Activated naive CD8-positive, alpha-beta T cell treated with anti-CD3 and anti-CD28 coated beads, Interleukin-2, amount 10 ng/mL, durations not matched to agents 7 days and 5 days (primary cell): ENCODE data around the gene ZNF511. TPM values are rescaled to one million over a fixed set of nuclear protein-coding genes. Genes with fewer than 3 reads are reported as not detected.

Experiments
- ATAC-seq: fragments of 150-1000 bp; cut with Tn5 transposase; one replicate; pipeline ENCODE4 v1.10.0; 2021; ENCODE audit warnings: low read depth, moderate library complexity
- POLR2A ChIA-PET: fragments of 350-600 bp; sonication (Branson Sonifier 250); formaldehyde crosslinking; loops from one replicate; lab custom pipeline; 2021; ENCODE audit warnings: antibody characterized with exemption; lab: Charles Lee
- DNase-seq: peaks from one replicate; pipeline ENCODE4 v3.0.0; 2021
- H3K27ac Mint-ChIP-seq: one replicate; pipeline ENCODE4 v1.8.0; 2022; ENCODE audit warnings: mild to moderate bottlenecking, mixed read lengths
- H3K27me3 Mint-ChIP-seq: one replicate; pipeline ENCODE4 v1.8.0; 2022; ENCODE audit warnings: mild to moderate bottlenecking, moderate library complexity, mixed read lengths
- H3K36me3 Mint-ChIP-seq: one replicate; pipeline ENCODE4 v1.8.0; 2021; ENCODE audit warnings: mild to moderate bottlenecking, mixed read lengths
- H3K4me1 Mint-ChIP-seq: one replicate; pipeline ENCODE4 v1.8.0; 2021; ENCODE audit warnings: mixed read lengths
- H3K4me3 Mint-ChIP-seq: one replicate; pipeline ENCODE4 v1.8.0; 2022; ENCODE audit warnings: mild to moderate bottlenecking, moderate library complexity, mixed read lengths
- H3K9me3 Mint-ChIP-seq: one replicate; pipeline ENCODE4 v1.8.0; 2021; ENCODE audit warnings: mixed read lengths
- total RNA-seq, 2 experiments: library from RNA; stranded (reverse); gene quantifications; one replicate each; pipeline ENCODE4 v1.2.3, GENCODE V29; 2021

Gene ZNF511
- total RNA-seq, 2 experiments from 2014 or later, result 44.5 to 47.4 TPM

DNA sequence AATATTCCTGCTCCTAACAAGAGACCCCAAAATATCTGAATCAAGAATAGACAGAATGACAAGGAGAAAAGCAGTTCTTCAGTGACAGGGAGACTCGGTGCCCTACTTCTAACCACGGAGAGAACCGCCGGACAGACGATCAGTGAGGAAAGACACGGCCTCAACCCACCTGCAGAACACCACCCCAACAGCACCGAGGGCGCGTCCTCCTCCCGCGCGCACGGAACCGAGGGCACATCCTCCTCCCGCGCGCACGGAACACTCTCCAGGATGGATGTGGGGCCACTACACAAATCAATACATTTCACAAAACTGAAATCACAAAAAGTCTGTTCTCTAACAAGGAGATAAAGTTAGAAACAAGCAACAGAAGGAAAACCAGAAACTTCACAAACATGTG, 22.3 kb upstream of the ZNF511 start:
- Mint-ChIP-seq H3K4me1 (no peaks in the 10 kb centered on the region), H3K9me3 (no peaks in the 10 kb centered on the region), H3K36me3 (peaks cover 29% of the 10 kb centered on the region), H3K27me3 (no peaks in the 10 kb centered on the region), H3K4me3 (no peak overlapping the region), H3K27ac (no peak overlapping the region)
- ATAC-seq (no peak), DNase-seq (no peak)
- POLR2A ChIA-PET, result interaction anchor here (0.9 kb wide), 1 partner anchor 9 kb away, joined by 3 read pairs; no protein-coding TSS in a partner anchor

DNA sequence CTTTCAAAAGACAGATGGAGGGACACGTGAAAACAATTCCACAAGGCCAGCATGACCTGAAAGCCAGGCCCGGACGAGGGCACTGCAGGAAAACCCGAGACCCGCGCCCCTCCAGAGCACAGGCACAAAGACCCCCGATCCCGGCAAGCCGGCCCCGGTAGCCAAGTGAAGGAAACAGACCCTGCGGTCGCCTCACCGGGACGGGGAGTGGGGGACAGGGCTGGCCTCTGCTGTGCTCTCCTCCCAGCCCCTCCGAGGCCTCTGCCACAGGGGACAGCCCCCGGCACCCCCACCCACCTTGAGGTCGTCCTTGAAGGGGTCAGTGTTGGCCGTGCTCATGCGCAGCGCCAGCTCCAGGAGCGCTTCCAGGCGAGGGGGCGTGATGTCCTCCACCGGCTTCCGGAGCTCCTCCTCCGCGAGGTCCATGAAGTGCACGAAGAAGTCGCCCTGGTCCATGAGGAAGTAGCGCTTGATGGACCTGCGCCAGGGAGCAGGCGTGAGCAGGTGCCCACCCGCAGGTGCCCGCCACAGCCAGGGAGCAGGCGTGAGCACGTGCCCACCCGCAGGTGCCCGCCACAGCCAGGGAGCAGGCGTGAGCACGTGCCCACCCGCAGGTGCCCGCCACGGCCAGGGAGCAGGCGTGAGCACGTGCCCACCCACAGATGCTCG, 20.7 kb upstream of the ZNF511 start:
- Mint-ChIP-seq H3K4me3 (no peak overlapping the region), H3K27ac (no peak overlapping the region), H3K27me3 (no peaks in the 10 kb centered on the region), H3K9me3 (no peaks in the 10 kb centered on the region), H3K36me3 (peaks cover 29% of the 10 kb centered on the region), H3K4me1 (no peaks in the 10 kb centered on the region)
- DNase-seq (no peak), ATAC-seq (no peak)
- POLR2A ChIA-PET, result no interaction called here

DNA sequence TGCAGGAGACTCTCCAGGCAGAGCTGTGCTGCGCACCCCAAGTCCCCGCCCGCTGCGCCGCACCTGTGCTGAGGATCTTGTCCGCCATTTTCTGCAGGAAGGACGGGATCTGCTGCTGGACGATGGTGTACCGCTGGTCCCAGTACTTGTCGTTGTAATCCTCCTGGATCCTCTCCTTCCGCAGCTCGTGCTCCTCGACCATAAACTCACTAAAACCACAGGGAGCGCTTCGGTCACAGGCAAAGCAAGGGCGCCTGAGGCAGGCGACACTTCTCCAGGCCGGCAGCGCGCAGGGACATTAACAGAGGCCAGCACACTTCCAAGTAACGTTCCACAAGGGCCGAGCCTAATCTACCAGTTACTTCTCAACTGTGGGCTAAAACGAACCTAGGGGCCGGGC, 19.0 kb upstream of the ZNF511 start:
- Mint-ChIP-seq H3K27me3 (no peaks in the 10 kb centered on the region), H3K9me3 (no peaks in the 10 kb centered on the region), H3K36me3 (peaks cover 29% of the 10 kb centered on the region), H3K4me3 (no peak overlapping the region), H3K4me1 (no peaks in the 10 kb centered on the region), H3K27ac (no peak overlapping the region)
- no peak for ATAC-seq
- no peak for DNase-seq
- POLR2A ChIA-PET, result no interaction called here

DNA sequence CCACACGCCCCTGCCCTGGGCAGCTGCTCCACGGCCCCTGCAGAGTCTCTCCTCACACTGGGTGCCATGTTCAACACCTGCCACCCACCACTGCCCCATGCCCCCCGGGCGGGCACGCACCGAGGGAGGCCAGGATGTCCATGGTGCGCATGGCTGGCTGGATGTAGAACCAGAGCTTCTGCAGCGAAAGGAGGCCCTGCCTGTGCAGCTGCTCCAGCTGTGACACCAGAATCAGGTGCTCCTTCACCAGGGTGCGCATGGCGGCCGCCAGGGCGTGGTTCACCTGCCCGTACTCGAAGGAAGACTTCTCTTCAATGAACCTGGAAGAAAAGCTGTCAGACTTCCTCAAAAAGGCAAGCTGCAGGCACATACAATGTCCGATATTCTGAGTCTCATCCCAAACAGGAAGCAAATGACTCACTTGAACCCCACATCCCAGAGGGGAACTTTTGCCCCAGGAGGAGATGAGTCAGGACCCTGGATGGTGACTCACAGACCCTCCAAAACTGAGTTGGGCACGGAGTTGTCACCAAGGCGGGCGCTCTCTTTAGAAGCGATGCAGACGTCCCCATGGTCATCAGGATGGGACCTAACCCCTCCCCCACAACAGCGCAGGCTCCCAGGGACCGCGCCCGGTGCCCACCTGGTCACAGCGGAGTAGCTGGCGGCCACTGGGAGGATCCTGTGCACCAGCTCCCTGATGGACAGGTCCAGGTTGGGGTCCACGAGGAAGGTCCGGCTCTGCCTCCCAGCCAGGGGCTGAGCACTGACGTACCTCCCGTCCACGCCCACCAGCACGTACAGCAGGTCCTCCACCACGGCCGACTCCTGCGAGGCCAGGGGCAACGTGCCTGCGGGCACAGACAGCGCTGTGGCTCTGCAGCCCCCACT, 15.6 kb upstream of the ZNF511 start:
- ATAC-seq, result no peak
- H3K4me3 Mint-ChIP-seq, result no peak overlapping the region
- H3K27me3 Mint-ChIP-seq, result no peaks in the 10 kb centered on the region

DNA sequence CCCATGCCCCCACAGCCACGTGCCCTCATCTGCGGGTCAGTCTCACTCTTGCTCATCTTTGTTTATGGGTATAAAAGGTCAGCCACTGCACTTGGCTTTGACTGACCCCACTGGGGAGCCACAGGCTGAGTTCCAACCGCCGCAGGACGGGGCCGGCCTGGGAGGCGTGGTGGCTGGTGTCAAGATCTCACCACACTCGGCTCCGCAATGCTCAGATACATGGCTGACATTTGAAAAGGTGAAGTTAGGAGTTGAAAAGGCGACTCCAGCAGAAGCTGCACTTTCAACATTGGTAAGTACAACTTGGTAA, 14.9 kb upstream of the ZNF511 start:
- no peak for DNase-seq
- Mint-ChIP-seq H3K4me1 (no peaks in the 10 kb centered on the region), H3K27me3 (no peaks in the 10 kb centered on the region), H3K36me3 (peaks cover 17% of the 10 kb centered on the region), H3K27ac (no peak overlapping the region), H3K4me3 (no peak overlapping the region), H3K9me3 (no peaks in the 10 kb centered on the region)
- ATAC-seq, result no peak
- POLR2A ChIA-PET, result no interaction called here

More for the DNA sequence above, 15.6 kb upstream of the ZNF511 start:
- no peak for DNase-seq
- peaks cover 18% of the 10 kb centered on the region for H3K36me3 Mint-ChIP-seq
- H3K9me3 Mint-ChIP-seq, result no peaks in the 10 kb centered on the region
- POLR2A ChIA-PET, result no interaction called here
- H3K4me1 Mint-ChIP-seq, result no peaks in the 10 kb centered on the region
- no peak overlapping the region for H3K27ac Mint-ChIP-seq

DNA sequence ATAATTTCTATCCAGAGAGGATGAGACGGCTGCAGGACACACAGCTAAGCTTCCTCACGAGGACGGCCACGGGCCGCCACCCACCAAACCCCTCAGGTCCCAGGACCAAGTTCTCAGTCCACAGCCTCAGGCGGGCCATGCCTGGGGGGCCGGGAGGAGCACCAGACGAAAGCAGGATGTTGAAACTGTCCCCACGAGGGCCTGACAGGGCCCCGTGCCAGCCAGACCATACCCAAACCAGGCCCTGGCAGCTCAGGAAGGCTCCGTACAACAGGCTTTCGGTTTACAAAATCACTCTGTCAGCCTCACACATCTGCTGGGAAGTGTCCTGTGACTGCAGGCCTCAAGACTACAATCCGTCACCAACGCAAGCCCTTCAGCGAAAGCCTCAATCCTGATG, 14.5 kb upstream of the ZNF511 start:
- POLR2A ChIA-PET, result no interaction called here
- peaks cover 13% of the 10 kb centered on the region for H3K36me3 Mint-ChIP-seq
- ATAC-seq (no peak), DNase-seq (no peak)
- no peak overlapping the region for H3K27ac Mint-ChIP-seq
- H3K4me3 Mint-ChIP-seq, result no peak overlapping the region
- no peaks in the 10 kb centered on the region for H3K4me1 Mint-ChIP-seq
- H3K9me3 Mint-ChIP-seq, result no peaks in the 10 kb centered on the region
- H3K27me3 Mint-ChIP-seq, result no peaks in the 10 kb centered on the region

DNA sequence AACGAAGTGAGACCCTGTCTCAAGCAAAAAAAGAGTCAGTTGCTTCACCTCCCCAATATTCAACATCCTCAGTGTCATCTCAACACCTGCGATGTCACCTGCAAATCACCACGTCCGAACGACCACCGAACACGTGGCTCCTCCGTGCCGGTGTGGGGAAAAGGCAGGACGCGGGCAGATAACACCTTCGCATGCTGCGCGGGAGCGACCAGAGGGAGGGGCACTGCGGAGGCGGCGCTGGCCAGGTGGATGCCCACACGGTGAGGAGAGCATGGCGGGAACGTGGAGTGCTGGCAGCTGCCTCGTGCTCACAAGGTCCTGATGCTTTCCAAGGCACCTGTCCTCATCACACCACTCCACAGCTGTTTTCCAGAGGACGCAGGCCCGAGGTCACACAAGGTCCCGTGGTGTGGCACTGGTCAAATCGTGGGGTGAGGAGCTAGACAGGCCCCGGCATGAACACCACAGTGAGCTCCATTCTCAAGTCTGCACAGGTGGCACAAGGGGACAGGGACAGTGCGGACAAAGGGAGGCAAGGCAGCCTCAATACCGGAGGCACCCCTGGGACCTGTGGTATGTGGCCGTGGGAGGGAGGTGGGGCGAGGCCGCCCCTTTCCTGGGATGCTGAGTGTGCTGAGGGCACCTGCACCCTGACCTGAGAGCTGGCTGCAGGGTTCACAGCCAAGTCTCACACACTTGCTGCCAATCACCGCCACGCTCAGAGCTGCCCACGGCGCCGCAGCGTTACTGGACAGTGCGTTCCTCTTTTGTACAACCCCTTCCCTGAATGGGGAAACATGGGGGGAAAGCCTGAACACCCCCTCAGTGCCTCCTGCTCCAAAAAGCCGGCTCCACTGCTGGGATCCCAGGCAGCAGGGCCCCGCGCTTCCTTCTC, 13.0 kb upstream of the ZNF511 start:
- no peaks in the 10 kb centered on the region for H3K27me3 Mint-ChIP-seq
- H3K9me3 Mint-ChIP-seq, result no peaks in the 10 kb centered on the region
- ATAC-seq (no peak), DNase-seq (no peak)
- H3K27ac Mint-ChIP-seq, result no peak overlapping the region
- POLR2A ChIA-PET, result no interaction called here
- peaks cover 14% of the 10 kb centered on the region for H3K36me3 Mint-ChIP-seq
- H3K4me1 Mint-ChIP-seq, result no peaks in the 10 kb centered on the region
- H3K4me3 Mint-ChIP-seq, result no peak overlapping the region

DNA sequence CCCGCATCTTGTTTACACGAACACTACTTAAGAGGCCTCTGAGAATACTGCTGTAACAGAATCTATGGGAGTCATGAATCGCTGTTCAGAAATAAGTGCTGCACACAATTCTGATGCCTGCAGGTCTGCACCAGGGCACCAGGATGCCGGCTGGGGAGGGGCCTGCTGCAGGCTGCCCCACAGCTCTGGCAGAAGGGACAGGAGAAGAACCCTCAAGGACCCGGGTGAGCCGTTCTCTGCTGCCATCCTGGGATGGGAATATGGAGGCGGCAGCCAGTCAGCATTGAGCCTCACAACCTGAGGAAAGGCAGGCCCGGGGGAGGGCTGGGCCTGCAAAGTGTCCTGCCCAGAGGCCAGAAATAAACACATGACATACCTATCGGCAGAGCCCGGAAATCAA, 11.2 kb upstream of the ZNF511 start:
- no peaks in the 10 kb centered on the region for H3K4me1 Mint-ChIP-seq
- peaks cover 14% of the 10 kb centered on the region for H3K36me3 Mint-ChIP-seq
- POLR2A ChIA-PET, result no interaction called here
- no peak for ATAC-seq
- DNase-seq, result no peak
- H3K4me3 Mint-ChIP-seq, result no peak overlapping the region
- no peak overlapping the region for H3K27ac Mint-ChIP-seq
- H3K9me3 Mint-ChIP-seq, result no peaks in the 10 kb centered on the region
- no peaks in the 10 kb centered on the region for H3K27me3 Mint-ChIP-seq

DNA sequence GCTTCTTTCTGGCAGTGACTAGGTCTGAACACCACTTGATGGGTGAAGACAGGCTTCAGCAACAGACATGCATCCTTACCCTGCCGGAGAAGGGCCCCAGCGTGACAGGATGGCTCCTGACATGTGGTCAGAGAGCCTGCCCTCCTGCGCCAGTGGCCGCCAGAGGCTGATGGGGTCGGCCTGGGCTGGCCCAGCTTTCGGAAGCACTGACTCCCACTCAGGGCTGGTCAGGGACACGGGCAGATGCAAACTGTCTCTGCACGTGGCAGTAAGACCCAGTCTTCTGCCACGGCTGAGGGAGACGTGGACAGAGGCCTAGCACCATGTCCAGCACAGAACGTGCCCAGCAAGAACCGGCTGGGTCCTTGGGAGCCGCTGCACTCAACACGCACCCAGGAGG, 10.2 kb upstream of the ZNF511 start:
- Mint-ChIP-seq H3K9me3 (no peaks in the 10 kb centered on the region), H3K27me3 (no peaks in the 10 kb centered on the region), H3K27ac (no peak overlapping the region), H3K4me3 (no peak overlapping the region), H3K4me1 (no peaks in the 10 kb centered on the region), H3K36me3 (peaks cover 14% of the 10 kb centered on the region)
- no peak for ATAC-seq
- no peak for DNase-seq
- POLR2A ChIA-PET, result no interaction called here

DNA sequence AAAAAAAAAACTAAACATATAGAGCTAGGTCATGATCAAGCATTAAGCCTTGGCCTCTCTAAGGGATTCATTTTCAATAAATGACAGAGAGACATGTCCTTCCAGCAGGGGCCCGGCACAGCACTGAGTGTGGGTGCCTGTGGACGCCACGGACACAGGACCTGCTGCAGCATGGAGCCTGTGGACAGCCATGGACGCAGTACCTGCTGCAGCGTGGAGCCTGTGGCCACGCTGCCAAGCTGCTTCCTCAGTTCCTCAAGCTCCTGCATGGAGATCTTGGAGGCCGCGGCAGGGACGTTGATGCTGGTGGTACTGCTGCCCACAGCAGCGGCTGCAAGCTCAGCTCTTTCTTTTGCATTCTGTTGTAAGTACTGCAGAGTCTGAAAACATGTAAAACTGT, 9.5 kb upstream of the ZNF511 start:
- DNase-seq (no peak), ATAC-seq (no peak)
- POLR2A ChIA-PET, result no interaction called here
- no peak overlapping the region for H3K27ac Mint-ChIP-seq
- H3K4me1 Mint-ChIP-seq, result no peaks in the 10 kb centered on the region
- no peaks in the 10 kb centered on the region for H3K27me3 Mint-ChIP-seq
- no peaks in the 10 kb centered on the region for H3K9me3 Mint-ChIP-seq
- peaks cover 14% of the 10 kb centered on the region for H3K36me3 Mint-ChIP-seq
- H3K4me3 Mint-ChIP-seq, result no peak overlapping the region

DNA sequence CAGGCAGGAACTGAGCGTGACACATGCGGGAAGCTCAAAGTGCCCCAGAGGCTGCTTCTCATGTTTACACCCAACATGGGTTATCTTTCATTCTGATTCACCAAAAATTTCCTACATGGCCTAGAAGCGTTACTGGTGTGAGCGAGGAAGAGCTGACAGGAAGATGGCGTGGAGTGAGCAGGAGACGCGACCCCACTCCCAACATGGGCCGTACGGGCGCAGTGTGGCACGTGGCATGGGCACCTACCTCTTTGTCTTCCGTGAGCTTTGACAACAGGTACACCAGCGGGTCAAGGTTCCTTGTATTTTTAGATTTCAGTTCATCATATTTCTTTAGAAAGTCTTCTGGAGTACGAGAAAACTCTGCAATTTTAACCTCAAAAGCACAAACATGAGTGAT, 9.0 kb upstream of the ZNF511 start:
- Mint-ChIP-seq H3K27me3 (no peaks in the 10 kb centered on the region), H3K36me3 (peaks cover 10% of the 10 kb centered on the region), H3K9me3 (no peaks in the 10 kb centered on the region), H3K4me3 (no peak overlapping the region), H3K27ac (no peak overlapping the region), H3K4me1 (no peaks in the 10 kb centered on the region)
- POLR2A ChIA-PET, result no interaction called here
- no peak for DNase-seq
- ATAC-seq, result no peak

DNA sequence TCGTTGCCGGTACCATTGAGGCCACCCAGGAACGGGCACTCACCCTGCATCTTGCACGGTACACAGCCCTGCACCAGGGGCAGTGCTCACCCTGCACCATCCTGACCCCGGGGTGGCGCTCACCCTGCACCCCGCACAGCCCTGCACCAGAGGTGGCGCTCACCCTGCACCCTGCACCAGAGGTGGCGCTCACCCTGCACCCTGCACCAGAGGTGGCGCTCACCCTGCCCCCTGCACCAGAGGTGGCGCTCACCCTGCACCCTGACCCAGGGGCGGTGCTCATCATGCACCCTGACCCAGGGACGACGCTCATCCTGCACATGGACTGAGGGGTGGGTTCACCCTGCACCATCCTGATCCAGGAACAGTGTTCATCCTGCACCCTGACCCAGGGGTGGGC, 6.5 kb upstream of the ZNF511 start:
- no peak overlapping the region for H3K4me3 Mint-ChIP-seq
- peaks cover 9% of the 10 kb centered on the region for H3K36me3 Mint-ChIP-seq

DNA sequence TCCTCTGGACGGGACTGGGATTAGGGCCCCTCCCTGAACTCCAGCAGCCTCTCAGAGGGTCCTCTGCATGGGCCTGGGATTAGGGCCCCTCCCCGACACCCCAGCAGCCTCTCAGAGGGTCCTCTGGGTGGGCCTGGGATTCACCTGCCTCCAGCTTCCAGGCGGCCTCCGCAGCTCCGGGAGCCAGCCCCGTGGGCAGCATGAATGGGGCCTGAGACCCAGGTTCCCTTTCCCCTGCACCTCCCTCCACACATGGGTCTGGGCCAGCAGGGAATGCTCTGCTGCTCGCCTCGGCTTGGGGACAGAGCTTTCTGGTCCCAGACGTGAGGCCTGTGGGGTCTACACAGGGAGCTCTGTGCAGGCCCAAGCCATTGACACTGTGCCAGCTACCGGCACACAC, 5.5 kb upstream of the ZNF511 start:
- Mint-ChIP-seq H3K9me3 (no peaks in the 10 kb centered on the region), H3K27ac (no peak overlapping the region), H3K27me3 (no peaks in the 10 kb centered on the region), H3K36me3 (peaks cover 5% of the 10 kb centered on the region), H3K4me3 (no peak overlapping the region), H3K4me1 (peaks cover 9% of the 10 kb centered on the region)
- no peak for ATAC-seq
- POLR2A ChIA-PET, result no interaction called here
- no peak for DNase-seq

More for the DNA sequence above, 6.5 kb upstream of the ZNF511 start:
- no peaks in the 10 kb centered on the region for H3K9me3 Mint-ChIP-seq
- H3K27me3 Mint-ChIP-seq, result no peaks in the 10 kb centered on the region
- H3K27ac Mint-ChIP-seq, result no peak overlapping the region
- POLR2A ChIA-PET, result interaction anchor here (0.6 kb wide), 1 partner anchor 39 kb away, joined by 3 read pairs; no protein-coding TSS in a partner anchor
- no peak for ATAC-seq
- DNase-seq, result no peak
- peaks cover 4% of the 10 kb centered on the region for H3K4me1 Mint-ChIP-seq
